H54 (cell line): Measurements from ENCODE around the gene AKAP6.
A peak's percentile ranks its signal among the peaks of the same experiment; 100 is the strongest.

Experiments used
- DNase-seq: peaks from one replicate; pipeline ENCODE4 v3.0.0; 2011; ENCODE audit warnings: low spot score, mixed read lengths; ENCODE audit not compliant: insufficient read length
- FAIRE-seq: peaks from 3 replicates; lab custom pipeline; 2011; peaks lifted over from hg19 to GRCh38; lab: Jason Lieb, UNC
- POLR2A ChIP-seq: IDR thresholded peaks from 2 replicates; pipeline ENCODE4 v1.6.1; 2011; ENCODE audit warnings: low read depth, mild to moderate bottlenecking, low read length

The AKAP6 gene

GRCh38 chr14:32726516-32726915 is 397.4 kb downstream of the AKAP6 start:
- FAIRE-seq (peak; percentile 67), DNase-seq (no peak)

GRCh38 chr14:32727832-32728231 is 398.7 kb downstream of the AKAP6 start:
- DNase-seq (no peak), FAIRE-seq (no peak)

More at GRCh38 chr14:32726516-32726915, 397.4 kb downstream of the AKAP6 start:
- no peak for TF ChIP-seq POLR2A

GRCh38 chr14:32728526-32728925 is 399.4 kb downstream of the AKAP6 start:
- FAIRE-seq = no peak
- TF ChIP-seq POLR2A = no peak

More at GRCh38 chr14:32727832-32728231, 398.7 kb downstream of the AKAP6 start:
- no peak for TF ChIP-seq POLR2A

GRCh38 chr14:32728976-32729375 is 399.9 kb downstream of the AKAP6 start:
- DNase-seq (no peak), FAIRE-seq (peak; percentile 55)
- no peak for TF ChIP-seq POLR2A

More at GRCh38 chr14:32728526-32728925, 399.4 kb downstream of the AKAP6 start:
- DNase-seq = no peak

GRCh38 chr14:32731249-32731648 is 402.2 kb downstream of the AKAP6 start:
- no peak for FAIRE-seq
- no peak for DNase-seq
- no peak for TF ChIP-seq POLR2A

- peak; percentile 60 for FAIRE-seq
- no peak for DNase-seq
- no peak for TF ChIP-seq POLR2A
These were observed 403.9 kb downstream of the AKAP6 start for GRCh38 chr14:32733015-32733414.

GRCh38 chr14:32734261-32734660 is 405.2 kb downstream of the AKAP6 start:
- FAIRE-seq = no peak
- TF ChIP-seq POLR2A = no peak
- DNase-seq = no peak

- no peak for DNase-seq
- peak; percentile 33 for FAIRE-seq
- no peak for TF ChIP-seq POLR2A
These were observed 408.5 kb downstream of the AKAP6 start for GRCh38 chr14:32737621-32738020.

- no peak for TF ChIP-seq POLR2A
- FAIRE-seq = peak; percentile 69
- DNase-seq = no peak
These were observed 409.2 kb downstream of the AKAP6 start for GRCh38 chr14:32738206-32738871.

GRCh38 chr14:32744811-32745445 is 415.8 kb downstream of the AKAP6 start:
- DNase-seq (no peak), FAIRE-seq (peak; percentile 83)
- TF ChIP-seq POLR2A = no peak

- DNase-seq = no peak
- TF ChIP-seq POLR2A = no peak
- no peak for FAIRE-seq
These were observed 425.1 kb downstream of the AKAP6 start for GRCh38 chr14:32754209-32754608.

- no peak for FAIRE-seq
- DNase-seq = no peak
- no peak for TF ChIP-seq POLR2A
These were observed 427.1 kb downstream of the AKAP6 start for GRCh38 chr14:32756173-32756572.

GRCh38 chr14:32756775-32757174 is 427.7 kb downstream of the AKAP6 start:
- no peak for TF ChIP-seq POLR2A
- FAIRE-seq (no peak), DNase-seq (no peak)

GRCh38 chr14:32757568-32757967 is 428.5 kb downstream of the AKAP6 start:
- peak; percentile 6 for FAIRE-seq
- no peak for DNase-seq
- TF ChIP-seq POLR2A = no peak
